Epithelial cell of proximal tubule (primary cell): ENCODE results near the gene CREBRF. TPM values are rescaled to one million over a fixed set of nuclear protein-coding genes. Genes with fewer than 3 reads are reported as not detected.
"Not testable (repeated sequence)": the region's sequence is repeated elsewhere in the genome, so short reads cannot be mapped to it uniquely, and the experiment has no call there.

Source experiments
- DNase-seq: peaks from one replicate; pipeline ENCODE4 v3.0.0-alpha.2; 2011; ENCODE audit warnings: low read depth
- H3K4me3 ChIP-seq: 2 replicates; pipeline ENCODE4 v1.5.1; 2011; ENCODE audit warnings: low read depth, mild to moderate bottlenecking, low read length
- CTCF ChIP-seq: conservative IDR thresholded peaks from 2 replicates; pipeline ENCODE4 v1.5.1; 2012; ENCODE audit warnings: low read depth, mild to moderate bottlenecking, low read length
- total RNA-seq: library from RNA; depleted of rRNA; stranded (reverse); fragments of >200 nt; gene quantifications from 2 replicates; pipeline ENCODE4 v1.2.3, GENCODE V29; 2015

Gene CREBRF
- total RNA-seq, 1 donor from 2014 or later, result 1.8 TPM

DNA sequence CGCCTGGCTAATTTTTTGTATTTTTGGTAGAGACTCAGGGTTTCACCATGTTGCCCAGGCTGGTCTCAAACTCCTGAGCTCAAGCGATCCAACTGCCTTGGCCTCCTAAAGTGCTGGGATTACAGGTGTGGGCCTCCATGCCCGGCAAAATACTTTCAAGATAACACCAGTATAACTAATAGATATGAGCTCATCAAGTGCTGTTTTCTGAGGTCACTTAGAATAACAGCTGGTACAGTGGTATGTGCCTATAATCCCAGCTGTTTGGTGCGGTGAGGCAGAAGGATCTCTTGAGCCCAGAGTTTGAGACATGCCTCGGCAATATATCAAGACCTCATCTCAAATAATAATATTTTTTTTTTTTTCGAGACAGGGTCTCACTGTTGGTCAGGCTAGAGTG lies 30.5 kb upstream of the CREBRF start:
- no peak for TF ChIP-seq CTCF
- DNase-seq, result no peak

GRCh38 chr5:173027905-173028304 lies 28.2 kb upstream of the CREBRF start:
- no peak for DNase-seq
- TF ChIP-seq CTCF, result no peak
- H3K4me3 ChIP-seq, result no peak overlapping the region

More for the DNA sequence above, 30.5 kb upstream of the CREBRF start:
- H3K4me3 ChIP-seq, result no peak overlapping the region

DNA sequence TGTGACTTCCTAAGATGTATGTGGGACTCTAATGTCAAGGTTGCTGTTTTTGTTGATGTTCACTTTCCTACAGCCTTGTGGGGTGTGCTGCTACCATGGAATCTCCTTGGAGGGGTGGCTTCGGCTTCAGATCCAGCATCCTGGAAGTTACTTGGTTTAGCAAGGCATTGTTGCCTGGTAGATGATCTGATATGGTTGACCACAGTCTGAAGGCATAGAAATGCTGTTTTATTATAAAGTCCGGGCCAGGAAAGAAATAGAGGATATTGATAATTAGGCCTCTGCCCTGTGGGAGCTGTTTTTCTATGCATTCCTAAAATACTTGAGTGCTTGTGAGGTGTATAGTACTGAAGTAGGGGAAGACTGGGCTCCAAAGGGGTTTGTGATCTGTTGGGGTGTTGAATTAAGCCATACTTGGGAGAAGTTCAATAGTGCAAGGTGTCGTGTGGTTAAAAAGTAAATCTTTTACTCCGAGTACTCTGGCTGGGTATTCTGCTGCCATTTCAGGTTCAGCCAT lies 27.3 kb upstream of the CREBRF start:
- no peak overlapping the region for H3K4me3 ChIP-seq
- no peak for TF ChIP-seq CTCF
- no peak for DNase-seq

- no peak for TF ChIP-seq CTCF
- no peak for DNase-seq
- H3K4me3 ChIP-seq, result no peak overlapping the region
These were observed 26.6 kb upstream of the CREBRF start for GRCh38 chr5:173029499-173029921.

- DNase-seq, H3K4me3 ChIP-seq: not testable (repeated sequence)
These were observed 24.1 kb upstream of the CREBRF start for GRCh38 chr5:173032096-173032495.

DNA sequence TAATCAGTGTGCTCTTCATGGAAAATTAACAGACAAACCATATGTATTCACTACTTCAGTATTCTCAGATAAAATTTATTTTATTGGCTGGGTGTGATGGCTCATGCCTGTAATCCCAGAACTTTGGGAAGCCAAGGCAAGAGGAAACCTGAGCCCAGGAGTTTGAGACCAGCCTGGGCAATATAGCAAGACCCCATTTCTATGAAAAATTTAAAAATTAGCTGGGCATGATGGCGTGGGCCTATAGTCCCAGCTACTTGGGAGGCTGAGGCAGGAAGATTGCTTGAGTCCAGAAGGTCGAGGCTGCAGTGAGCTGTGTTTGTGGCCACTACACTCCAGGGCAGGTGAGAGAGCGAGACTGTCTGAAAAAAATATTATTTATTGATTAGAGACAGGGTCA lies 23.4 kb upstream of the CREBRF start:
- TF ChIP-seq CTCF, result no peak
- no peak for DNase-seq
- H3K4me3 ChIP-seq, result no peak overlapping the region

DNA sequence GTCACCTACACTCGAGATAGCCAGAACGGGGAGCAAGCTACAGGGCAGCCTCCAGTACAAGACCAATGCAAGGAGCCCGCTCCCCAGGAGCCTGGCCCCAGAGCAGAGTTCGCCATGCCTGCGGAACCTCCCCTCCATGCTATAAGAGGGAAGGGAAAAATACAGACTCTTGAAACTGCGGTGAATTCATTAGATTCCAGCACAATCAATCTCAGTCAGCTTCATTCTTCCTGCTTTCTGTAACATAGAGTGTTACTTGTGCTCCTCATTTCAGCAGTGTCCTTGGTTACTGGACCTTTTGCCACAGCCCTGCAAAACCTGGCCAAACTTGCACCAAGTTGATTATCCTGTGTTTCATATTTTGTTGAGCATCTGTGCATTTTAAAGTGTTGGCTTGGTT lies 22.2 kb upstream of the CREBRF start:
- no peak for DNase-seq
- TF ChIP-seq CTCF, result no peak
- no peak overlapping the region for H3K4me3 ChIP-seq
